Measurements from ENCODE around the gene PATL2.
"Not testable (repeated sequence)": the region's sequence is repeated elsewhere in the genome, so short reads cannot be mapped to it uniquely, and the experiment has no call there.

PATL2 gene

GRCh38 chr15:44694416-44694815, 16.7 kb downstream of the PATL2 start:
- no peak for DNase-seq

- no peak for DNase-seq
These were observed 18.5 kb downstream of the PATL2 start for GRCh38 chr15:44692659-44693058.

- not testable (repeated sequence) for DNase-seq
These were observed 20.9 kb downstream of the PATL2 start for GRCh38 chr15:44690245-44690644.

- not testable (repeated sequence) for DNase-seq
These were observed 21.8 kb downstream of the PATL2 start for GRCh38 chr15:44689318-44689717.

- not testable (repeated sequence) for DNase-seq
These were observed 28.1 kb downstream of the PATL2 start for GRCh38 chr15:44682809-44683682.

GRCh38 chr15:44682211-44682610, 28.9 kb downstream of the PATL2 start:
- DNase-seq: no peak

- no peak for DNase-seq
These were observed 34.4 kb downstream of the PATL2 start for GRCh38 chr15:44676676-44677075.

- DNase-seq: no peak
These were observed 35.2 kb downstream of the PATL2 start for GRCh38 chr15:44675911-44676310.

GRCh38 chr15:44673639-44674038, 37.5 kb downstream of the PATL2 start:
- DNase-seq: no peak

- DNase-seq: no peak
These were observed 40.8 kb downstream of the PATL2 start for GRCh38 chr15:44670087-44670950.

GRCh38 chr15:44668921-44669320, 42.2 kb downstream of the PATL2 start:
- DNase-seq: no peak

GRCh38 chr15:44667039-44667360, 44.1 kb downstream of the PATL2 start:
- DNase-seq: no peak

- no peak for DNase-seq
These were observed 44.7 kb downstream of the PATL2 start for GRCh38 chr15:44666210-44667038.

GRCh38 chr15:44663410-44664308, 47.5 kb downstream of the PATL2 start, which contains the start of gene SPG11:
Gene SPG11 (minus strand): TSS chr15:44663662. CDS start chr15:44663647, 15 bp downstream.
- DNase-seq: peak; percentile 68 to 98 (median 95)

- DNase-seq: peak in 33 of 58 donors; percentile 10 to 73 (median 50)
These were observed 48.4 kb downstream of the PATL2 start for GRCh38 chr15:44662478-44663409.

- DNase-seq: no peak
These were observed 49.5 kb downstream of the PATL2 start for GRCh38 chr15:44661576-44661975.

- no peak for DNase-seq
These were observed 52.1 kb downstream of the PATL2 start for GRCh38 chr15:44659056-44659455.

- DNase-seq: no peak
These were observed 53.7 kb downstream of the PATL2 start for GRCh38 chr15:44657378-44657777.

- no peak for DNase-seq
These were observed 54.2 kb downstream of the PATL2 start for GRCh38 chr15:44656913-44657312.

All from anterior cingulate cortex (tissue), 58 donors.